ENCODE measurements around the gene MMP25. TPM values are rescaled to one million over a fixed set of nuclear protein-coding genes. Genes with fewer than 3 reads are reported as not detected.
A peak's percentile ranks its signal among the peaks of the same experiment; 100 is the strongest.

Gene MMP25
- total RNA-seq, 1 experiment from 2014 or later, result 49.0 TPM

DNA sequence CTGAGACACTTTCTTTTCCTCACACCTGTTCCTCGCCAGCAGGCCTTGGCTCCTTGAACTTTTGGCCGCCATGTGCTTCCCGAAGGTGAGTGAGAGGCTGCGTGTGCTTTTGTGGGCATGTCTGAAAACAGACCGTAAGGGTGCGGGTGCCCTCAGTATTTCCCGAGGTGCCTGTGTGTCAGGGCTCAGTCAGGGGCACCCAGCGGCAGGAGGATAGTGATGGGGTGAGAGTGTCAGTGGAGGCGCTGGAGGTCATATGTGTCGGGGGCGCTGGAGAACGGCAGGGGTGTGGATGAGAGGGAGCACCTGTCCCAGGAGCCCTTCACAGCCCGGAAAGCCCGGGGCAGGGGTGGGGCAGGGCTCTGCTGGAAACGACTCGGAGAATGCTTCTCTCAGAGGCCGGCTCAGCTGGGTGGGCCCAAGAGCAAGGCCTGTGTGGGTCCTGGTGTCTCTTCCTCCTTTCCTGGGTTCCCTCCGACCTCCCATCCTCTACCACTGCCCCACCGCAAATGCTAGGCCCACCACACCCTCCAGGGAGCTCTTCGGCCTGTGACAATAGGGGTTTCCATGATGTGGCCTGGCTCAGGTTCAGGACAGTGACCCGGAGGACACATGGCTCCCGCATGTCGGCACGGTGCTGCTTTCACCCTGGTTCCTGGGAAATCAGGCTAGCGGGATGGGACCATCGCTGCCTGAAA is 19.5 kb downstream of the MMP25 start:
- H3K27me3 Mint-ChIP-seq (ENCODE audit: low read depth), result no peaks in the 10 kb centered on the region
- CTCF ChIA-PET, result interaction anchor here (0.8 to 1.1 kb wide), 2 partner anchors 34 to 64 kb away, joined by 3 read pairs; no protein-coding TSS in a partner anchor
- no peak for DNase-seq (ENCODE audit: low spot score)
- ATAC-seq, result no peak
- POLR2A ChIA-PET, result no interaction called here
- no peak overlapping the region for H3K4me3 Mint-ChIP-seq
- H3K4me1 Mint-ChIP-seq, result peaks cover 22% of the 10 kb centered on the region
- H3K9me3 Mint-ChIP-seq, result no peaks in the 10 kb centered on the region
- H3K27ac Mint-ChIP-seq, result peak overlapping the region; percentile 88; the same call in 1 of the 2 replicates
- no peaks in the 10 kb centered on the region for H3K36me3 Mint-ChIP-seq
- TF ChIP-seq GTF2I (CRISPR knock-in tag; conservative IDR thresholded peaks at IDR 0.05) (no peak), ATF2 (CRISPR knock-in tag; IDR thresholded peaks at IDR 0.05; ENCODE audit: borderline replicate concordance, low read depth) (no peak), HMGA2 (CRISPR knock-in tag; IDR thresholded peaks at IDR 0.05) (no peak), NFE2L1 (CRISPR knock-in tag; IDR thresholded peaks at IDR 0.05) (no peak), MYBL2 (CRISPR knock-in tag; IDR thresholded peaks at IDR 0.05) (no peak), HMGXB4 (CRISPR knock-in tag; IDR thresholded peaks at IDR 0.05) (no peak), IRF1 (CRISPR knock-in tag; IDR thresholded peaks at IDR 0.05) (no peak), ETV6 (CRISPR knock-in tag; IDR thresholded peaks at IDR 0.05) (no peak), E2F4 (CRISPR knock-in tag; IDR thresholded peaks at IDR 0.05; ENCODE audit: borderline replicate concordance, low read depth) (no peak), MXD4 (CRISPR knock-in tag; IDR thresholded peaks at IDR 0.05; ENCODE audit: borderline replicate concordance) (no peak), KAT7 (CRISPR knock-in tag; IDR thresholded peaks at IDR 0.05; ENCODE audit: borderline replicate concordance) (no peak), ATF1 (CRISPR knock-in tag; IDR thresholded peaks at IDR 0.05) (no peak), TP53 (CRISPR knock-in tag; IDR thresholded peaks at IDR 0.05) (no peak), FOXJ3 (CRISPR knock-in tag; IDR thresholded peaks at IDR 0.05; ENCODE audit: borderline replicate concordance) (no peak)
- TF ChIP-seq, protein P1, sequence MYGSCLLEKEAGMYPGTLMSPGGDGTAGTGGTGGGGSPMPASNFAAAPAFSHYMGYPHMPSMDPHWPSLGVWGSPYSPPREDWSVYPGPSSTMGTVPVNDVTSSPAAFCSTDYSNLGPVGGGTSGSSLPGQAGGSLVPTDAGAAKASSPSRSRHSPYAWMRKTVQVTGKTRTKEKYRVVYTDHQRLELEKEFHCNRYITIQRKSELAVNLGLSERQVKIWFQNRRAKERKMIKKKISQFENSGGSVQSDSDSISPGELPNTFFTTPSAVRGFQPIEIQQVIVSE (CRISPR knock-in tag; IDR thresholded peaks at IDR 0.05; ENCODE audit: borderline replicate concordance), result no peak

GRCh38 chr16:3066440-3066748 is 20.0 kb downstream of the MMP25 start:
- ChIA-PET CTCF (interaction anchor here (1.1 kb wide), 1 partner anchor 64 kb away, joined by 3 read pairs; no protein-coding TSS in a partner anchor), POLR2A (no interaction called here)
- H3K4me1 Mint-ChIP-seq, result peaks cover 26% of the 10 kb centered on the region
- no peak overlapping the region for H3K4me3 Mint-ChIP-seq
- no peaks in the 10 kb centered on the region for H3K9me3 Mint-ChIP-seq
- no peaks in the 10 kb centered on the region for H3K36me3 Mint-ChIP-seq
- no peak for DNase-seq (ENCODE audit: low spot score)
- no peaks in the 10 kb centered on the region for H3K27me3 Mint-ChIP-seq (ENCODE audit: low read depth)
- H3K27ac Mint-ChIP-seq, result no peak overlapping the region; the same call in 1 of the 2 replicates
- no peak for ATAC-seq
- TF ChIP-seq, protein P2, sequence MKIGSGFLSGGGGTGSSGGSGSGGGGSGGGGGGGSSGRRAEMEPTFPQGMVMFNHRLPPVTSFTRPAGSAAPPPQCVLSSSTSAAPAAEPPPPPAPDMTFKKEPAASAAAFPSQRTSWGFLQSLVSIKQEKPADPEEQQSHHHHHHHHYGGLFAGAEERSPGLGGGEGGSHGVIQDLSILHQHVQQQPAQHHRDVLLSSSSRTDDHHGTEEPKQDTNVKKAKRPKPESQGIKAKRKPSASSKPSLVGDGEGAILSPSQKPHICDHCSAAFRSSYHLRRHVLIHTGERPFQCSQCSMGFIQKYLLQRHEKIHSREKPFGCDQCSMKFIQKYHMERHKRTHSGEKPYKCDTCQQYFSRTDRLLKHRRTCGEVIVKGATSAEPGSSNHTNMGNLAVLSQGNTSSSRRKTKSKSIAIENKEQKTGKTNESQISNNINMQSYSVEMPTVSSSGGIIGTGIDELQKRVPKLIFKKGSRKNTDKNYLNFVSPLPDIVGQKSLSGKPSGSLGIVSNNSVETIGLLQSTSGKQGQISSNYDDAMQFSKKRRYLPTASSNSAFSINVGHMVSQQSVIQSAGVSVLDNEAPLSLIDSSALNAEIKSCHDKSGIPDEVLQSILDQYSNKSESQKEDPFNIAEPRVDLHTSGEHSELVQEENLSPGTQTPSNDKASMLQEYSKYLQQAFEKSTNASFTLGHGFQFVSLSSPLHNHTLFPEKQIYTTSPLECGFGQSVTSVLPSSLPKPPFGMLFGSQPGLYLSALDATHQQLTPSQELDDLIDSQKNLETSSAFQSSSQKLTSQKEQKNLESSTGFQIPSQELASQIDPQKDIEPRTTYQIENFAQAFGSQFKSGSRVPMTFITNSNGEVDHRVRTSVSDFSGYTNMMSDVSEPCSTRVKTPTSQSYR (CRISPR knock-in tag; IDR thresholded peaks at IDR 0.05), result no peak
- TF ChIP-seq GABPB1 (CRISPR knock-in tag; IDR thresholded peaks at IDR 0.05), result 0 out of 2 replicates have a peak, but pooled peaks have one; percentile 12

Data from WTC11 (cell line).